HepG2 (cell line): ENCODE results near the gene TMEM14C. TPM values are rescaled to one million over a fixed set of nuclear protein-coding genes. Genes with fewer than 3 reads are reported as not detected.
A peak's percentile ranks its signal among the peaks of the same experiment; 100 is the strongest.

Source experiments
- CAMTA2 ChIP-seq: sonication (generic); formaldehyde crosslinking; IDR thresholded peaks from 2 replicates; pipeline ENCODE4 v1.4.0; 2020; ENCODE audit warnings: mild to moderate bottlenecking, missing genetic modification reagents, borderline replicate concordance
- CERS6 ChIP-seq: sonication (generic); formaldehyde crosslinking; IDR thresholded peaks from 2 replicates; pipeline ENCODE4 v1.5.0; 2020; ENCODE audit warnings: missing genetic modification reagents
- MYNN ChIP-seq: sonication (generic); formaldehyde crosslinking; IDR thresholded peaks from 2 replicates; pipeline ENCODE4 v1.4.0; 2020; ENCODE audit warnings: mild to moderate bottlenecking, low read depth, missing genetic modification reagents
- POLR2A ChIP-seq, 2 experiments: IDR thresholded peaks; 2 replicates each; pipeline ENCODE4 v1.6.1; 2011; ENCODE audit warnings: low read depth in 2 of 2, low read length in 2 of 2, mild to moderate bottlenecking in 1 of 2, moderate library complexity in 1 of 2; ENCODE audit not compliant: insufficient read depth in 1 of 2
- POLR2G ChIP-seq: fragments of 200-400 bp; formaldehyde crosslinking; IDR thresholded peaks from 2 replicates; pipeline ENCODE4 v1.6.1; 2018; ENCODE audit warnings: mild to moderate bottlenecking, low read depth, low read length, moderate library complexity
- SMYD3 ChIP-seq: sonication (generic); formaldehyde crosslinking; IDR thresholded peaks from 2 replicates; pipeline ENCODE4 v1.8.1; 2023; ENCODE audit warnings: mild to moderate bottlenecking, missing genetic modification reagents
- TCF7 ChIP-seq: sonication (generic); IDR thresholded peaks from 2 replicates; pipeline ENCODE4 v1.6.1; 2016; ENCODE audit warnings: antibody characterized with exemption, low read depth
- ZBTB44 ChIP-seq: sonication (generic); formaldehyde crosslinking; IDR thresholded peaks from 2 replicates; pipeline ENCODE4 v1.4.0; 2020; ENCODE audit warnings: missing genetic modification reagents
- ZNF263 ChIP-seq: sonication (generic); formaldehyde crosslinking; IDR thresholded peaks from 2 replicates; pipeline ENCODE4 v1.4.0; 2020; ENCODE audit warnings: missing genetic modification reagents
- ZNF609 ChIP-seq: sonication (generic); formaldehyde crosslinking; IDR thresholded peaks from 2 replicates; pipeline ENCODE4 v1.4.0; 2020; ENCODE audit warnings: mild to moderate bottlenecking, missing genetic modification reagents, borderline replicate concordance
- ZNF720 ChIP-seq: sonication (generic); formaldehyde crosslinking; IDR thresholded peaks from 2 replicates; pipeline ENCODE4 v1.4.0; 2020; ENCODE audit warnings: missing genetic modification reagents
- polyA plus RNA-seq, 8 experiments: library from polyadenylated mRNA; depleted of rRNA in 3 of 8; stranded (reverse) in 7 of 8; unstranded in 1 of 8; fragments of >200 nt; fragmentation: Illumina TruSeq in 4 of 8; extraction: Trizol in 4 of 8; gene quantifications; 2 replicates each; pipeline versions ENCODE4 v1.2.1 to v1.2.3, GENCODE V29; 2011 to 2016; ENCODE audit warnings: low read depth in 4 of 8, missing spikeins in 1 of 8, mixed read lengths in 1 of 8; ENCODE audit not compliant: insufficient read depth in 1 of 8
- total RNA-seq, 5 experiments: library from RNA; depleted of rRNA; stranded (reverse); fragments of >200 nt; fragmentation: Illumina TruSeq; extraction: Trizol; gene quantifications; 2 replicates each; pipeline ENCODE4 v1.2.3, GENCODE V29; 2016; ENCODE audit warnings: low read depth in 1 of 5
- TF ChIP-seq, protein P1 (sequence below): sonication (generic); formaldehyde crosslinking; IDR thresholded peaks from 2 replicates; pipeline ENCODE4 v1.9.0; 2021; ENCODE audit warnings: mild to moderate bottlenecking, missing genetic modification reagents
- TF ChIP-seq, protein P2 (sequence below): sonication (generic); formaldehyde crosslinking; IDR thresholded peaks from 2 replicates; pipeline ENCODE4 v1.4.0; 2020; ENCODE audit warnings: mild to moderate bottlenecking, low read depth, missing genetic modification reagents

Gene TMEM14C
- total and polyA plus RNA-seq, 2 of the 13 experiments (the other 11 are each of a cell fraction or from before 2014, with no cell fraction given) = 184 TPM

DNA sequence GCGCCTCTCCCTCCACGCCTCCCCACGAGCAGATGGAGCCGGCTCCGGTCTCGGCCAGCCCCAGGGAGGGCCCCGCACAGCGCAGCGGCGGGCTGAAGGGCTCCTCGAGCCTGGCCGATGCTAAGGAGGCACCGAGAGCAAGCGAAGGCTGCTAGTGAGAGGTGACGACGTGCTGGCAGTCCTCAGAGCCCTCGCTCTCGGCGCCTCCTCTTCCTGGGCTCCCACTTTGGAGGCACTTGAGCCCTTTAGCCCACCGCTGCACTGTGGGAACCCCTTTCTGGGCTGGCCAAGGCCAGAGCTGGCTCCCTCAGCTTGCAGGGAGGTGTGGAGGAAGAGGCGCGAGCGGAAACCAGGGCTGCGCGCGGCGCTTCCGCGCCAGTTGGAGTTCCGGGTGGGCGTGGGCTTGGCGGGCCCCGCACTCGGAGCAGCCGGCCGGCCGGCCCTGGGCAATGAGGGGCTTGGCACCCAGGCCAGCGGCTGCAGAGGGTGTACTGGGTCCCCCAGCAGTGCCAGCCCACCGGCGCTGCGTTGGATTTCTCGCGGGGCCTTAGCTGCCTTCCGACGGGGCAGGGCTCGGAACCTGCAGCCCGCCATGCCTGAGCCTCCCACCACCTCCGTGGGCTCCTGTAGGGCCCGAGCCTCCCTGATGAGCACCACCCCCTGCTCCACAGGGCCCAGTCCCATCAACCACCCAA is 2.5 kb upstream of the TMEM14C start (continued):
- TF ChIP-seq, protein P1, sequence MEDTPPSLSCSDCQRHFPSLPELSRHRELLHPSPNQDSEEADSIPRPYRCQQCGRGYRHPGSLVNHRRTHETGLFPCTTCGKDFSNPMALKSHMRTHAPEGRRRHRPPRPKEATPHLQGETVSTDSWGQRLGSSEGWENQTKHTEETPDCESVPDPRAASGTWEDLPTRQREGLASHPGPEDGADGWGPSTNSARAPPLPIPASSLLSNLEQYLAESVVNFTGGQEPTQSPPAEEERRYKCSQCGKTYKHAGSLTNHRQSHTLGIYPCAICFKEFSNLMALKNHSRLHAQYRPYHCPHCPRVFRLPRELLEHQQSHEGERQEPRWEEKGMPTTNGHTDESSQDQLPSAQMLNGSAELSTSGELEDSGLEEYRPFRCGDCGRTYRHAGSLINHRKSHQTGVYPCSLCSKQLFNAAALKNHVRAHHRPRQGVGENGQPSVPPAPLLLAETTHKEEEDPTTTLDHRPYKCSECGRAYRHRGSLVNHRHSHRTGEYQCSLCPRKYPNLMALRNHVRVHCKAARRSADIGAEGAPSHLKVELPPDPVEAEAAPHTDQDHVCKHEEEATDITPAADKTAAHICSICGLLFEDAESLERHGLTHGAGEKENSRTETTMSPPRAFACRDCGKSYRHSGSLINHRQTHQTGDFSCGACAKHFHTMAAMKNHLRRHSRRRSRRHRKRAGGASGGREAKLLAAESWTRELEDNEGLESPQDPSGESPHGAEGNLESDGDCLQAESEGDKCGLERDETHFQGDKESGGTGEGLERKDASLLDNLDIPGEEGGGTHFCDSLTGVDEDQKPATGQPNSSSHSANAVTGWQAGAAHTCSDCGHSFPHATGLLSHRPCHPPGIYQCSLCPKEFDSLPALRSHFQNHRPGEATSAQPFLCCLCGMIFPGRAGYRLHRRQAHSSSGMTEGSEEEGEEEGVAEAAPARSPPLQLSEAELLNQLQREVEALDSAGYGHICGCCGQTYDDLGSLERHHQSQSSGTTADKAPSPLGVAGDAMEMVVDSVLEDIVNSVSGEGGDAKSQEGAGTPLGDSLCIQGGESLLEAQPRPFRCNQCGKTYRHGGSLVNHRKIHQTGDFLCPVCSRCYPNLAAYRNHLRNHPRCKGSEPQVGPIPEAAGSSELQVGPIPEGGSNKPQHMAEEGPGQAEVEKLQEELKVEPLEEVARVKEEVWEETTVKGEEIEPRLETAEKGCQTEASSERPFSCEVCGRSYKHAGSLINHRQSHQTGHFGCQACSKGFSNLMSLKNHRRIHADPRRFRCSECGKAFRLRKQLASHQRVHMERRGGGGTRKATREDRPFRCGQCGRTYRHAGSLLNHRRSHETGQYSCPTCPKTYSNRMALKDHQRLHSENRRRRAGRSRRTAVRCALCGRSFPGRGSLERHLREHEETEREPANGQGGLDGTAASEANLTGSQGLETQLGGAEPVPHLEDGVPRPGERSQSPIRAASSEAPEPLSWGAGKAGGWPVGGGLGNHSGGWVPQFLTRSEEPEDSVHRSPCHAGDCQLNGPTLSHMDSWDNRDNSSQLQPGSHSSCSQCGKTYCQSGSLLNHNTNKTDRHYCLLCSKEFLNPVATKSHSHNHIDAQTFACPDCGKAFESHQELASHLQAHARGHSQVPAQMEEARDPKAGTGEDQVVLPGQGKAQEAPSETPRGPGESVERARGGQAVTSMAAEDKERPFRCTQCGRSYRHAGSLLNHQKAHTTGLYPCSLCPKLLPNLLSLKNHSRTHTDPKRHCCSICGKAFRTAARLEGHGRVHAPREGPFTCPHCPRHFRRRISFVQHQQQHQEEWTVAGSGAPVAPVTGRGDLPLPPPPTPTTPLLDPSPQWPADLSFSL (CRISPR knock-in tag) = peak; percentile 59; the same call in 1 of the 2 replicates
- no peak for TF ChIP-seq ZNF609 (CRISPR knock-in tag)
- TF ChIP-seq ZNF263 = no peak
- TF ChIP-seq CAMTA2 = peak; percentile 62; the same call in 1 of the 2 replicates
- peak; percentile 87 for TF ChIP-seq CERS6
- no peak for TF ChIP-seq SMYD3
- TF ChIP-seq ZNF720 (CRISPR knock-in tag) = no peak
- TF ChIP-seq, protein P2, sequence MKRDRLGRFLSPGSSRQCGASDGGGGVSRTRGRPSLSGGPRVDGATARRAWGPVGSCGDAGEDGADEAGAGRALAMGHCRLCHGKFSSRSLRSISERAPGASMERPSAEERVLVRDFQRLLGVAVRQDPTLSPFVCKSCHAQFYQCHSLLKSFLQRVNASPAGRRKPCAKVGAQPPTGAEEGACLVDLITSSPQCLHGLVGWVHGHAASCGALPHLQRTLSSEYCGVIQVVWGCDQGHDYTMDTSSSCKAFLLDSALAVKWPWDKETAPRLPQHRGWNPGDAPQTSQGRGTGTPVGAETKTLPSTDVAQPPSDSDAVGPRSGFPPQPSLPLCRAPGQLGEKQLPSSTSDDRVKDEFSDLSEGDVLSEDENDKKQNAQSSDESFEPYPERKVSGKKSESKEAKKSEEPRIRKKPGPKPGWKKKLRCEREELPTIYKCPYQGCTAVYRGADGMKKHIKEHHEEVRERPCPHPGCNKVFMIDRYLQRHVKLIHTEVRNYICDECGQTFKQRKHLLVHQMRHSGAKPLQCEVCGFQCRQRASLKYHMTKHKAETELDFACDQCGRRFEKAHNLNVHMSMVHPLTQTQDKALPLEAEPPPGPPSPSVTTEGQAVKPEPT = no peak
- TF ChIP-seq POLR2A (IDR thresholded peaks at IDR 0.05; ENCODE audit: insufficient read depth in 1 of 2, low read depth in 2 of 2, low read length in 2 of 2) = peak; percentile 3 to 64; a peak in 3 of 4 replicates
- peak; percentile 61 for TF ChIP-seq POLR2G
- no peak for TF ChIP-seq ZBTB44
- no peak for TF ChIP-seq TCF7
- TF ChIP-seq MYNN (CRISPR knock-in tag) = no peak
